ENCODE results near the gene CALML6.

Gene CALML6

DNA sequence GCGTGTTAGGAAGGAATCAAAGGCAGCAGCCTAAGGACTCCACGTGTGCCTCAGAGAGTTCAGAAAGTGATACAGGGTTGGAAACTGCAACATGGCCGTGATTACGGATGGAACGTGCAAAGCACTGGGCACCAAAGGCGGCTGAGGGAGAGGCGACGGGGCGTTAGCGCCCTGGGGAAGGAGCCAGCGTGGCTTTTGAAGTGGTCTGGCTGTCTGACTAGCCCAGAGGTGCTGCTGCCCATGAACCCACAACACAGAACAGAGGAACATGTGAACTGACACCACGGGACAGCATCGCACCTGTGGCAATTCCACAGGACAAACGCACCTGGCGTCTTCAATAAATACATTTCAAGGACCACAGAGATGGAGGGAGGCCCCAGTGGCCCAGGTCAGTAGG is 22.0 kb downstream of the CALML6 start:
- Histone ChIP-seq H3K27me3 (peaks cover 15% of the 10 kb centered on the region), H3K4me1 (ENCODE audit: control insufficient read depth in 1 of 2, insufficient read depth in 1 of 2, low read depth in 1 of 2, low read length in 1 of 2) (no peaks in the 10 kb centered on the region), H3K36me3 (no peaks in the 10 kb centered on the region), H3K27ac (no peak overlapping the region), H3K4me3 (ENCODE audit: low read depth in 1 of 2, low read length in 1 of 2) (no peak overlapping the region), H3K9me3 (no peaks in the 10 kb centered on the region)
- TF ChIP-seq, protein P1, sequence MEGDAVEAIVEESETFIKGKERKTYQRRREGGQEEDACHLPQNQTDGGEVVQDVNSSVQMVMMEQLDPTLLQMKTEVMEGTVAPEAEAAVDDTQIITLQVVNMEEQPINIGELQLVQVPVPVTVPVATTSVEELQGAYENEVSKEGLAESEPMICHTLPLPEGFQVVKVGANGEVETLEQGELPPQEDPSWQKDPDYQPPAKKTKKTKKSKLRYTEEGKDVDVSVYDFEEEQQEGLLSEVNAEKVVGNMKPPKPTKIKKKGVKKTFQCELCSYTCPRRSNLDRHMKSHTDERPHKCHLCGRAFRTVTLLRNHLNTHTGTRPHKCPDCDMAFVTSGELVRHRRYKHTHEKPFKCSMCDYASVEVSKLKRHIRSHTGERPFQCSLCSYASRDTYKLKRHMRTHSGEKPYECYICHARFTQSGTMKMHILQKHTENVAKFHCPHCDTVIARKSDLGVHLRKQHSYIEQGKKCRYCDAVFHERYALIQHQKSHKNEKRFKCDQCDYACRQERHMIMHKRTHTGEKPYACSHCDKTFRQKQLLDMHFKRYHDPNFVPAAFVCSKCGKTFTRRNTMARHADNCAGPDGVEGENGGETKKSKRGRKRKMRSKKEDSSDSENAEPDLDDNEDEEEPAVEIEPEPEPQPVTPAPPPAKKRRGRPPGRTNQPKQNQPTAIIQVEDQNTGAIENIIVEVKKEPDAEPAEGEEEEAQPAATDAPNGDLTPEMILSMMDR (IDR thresholded peaks at IDR 0.05) = no peak

DNA sequence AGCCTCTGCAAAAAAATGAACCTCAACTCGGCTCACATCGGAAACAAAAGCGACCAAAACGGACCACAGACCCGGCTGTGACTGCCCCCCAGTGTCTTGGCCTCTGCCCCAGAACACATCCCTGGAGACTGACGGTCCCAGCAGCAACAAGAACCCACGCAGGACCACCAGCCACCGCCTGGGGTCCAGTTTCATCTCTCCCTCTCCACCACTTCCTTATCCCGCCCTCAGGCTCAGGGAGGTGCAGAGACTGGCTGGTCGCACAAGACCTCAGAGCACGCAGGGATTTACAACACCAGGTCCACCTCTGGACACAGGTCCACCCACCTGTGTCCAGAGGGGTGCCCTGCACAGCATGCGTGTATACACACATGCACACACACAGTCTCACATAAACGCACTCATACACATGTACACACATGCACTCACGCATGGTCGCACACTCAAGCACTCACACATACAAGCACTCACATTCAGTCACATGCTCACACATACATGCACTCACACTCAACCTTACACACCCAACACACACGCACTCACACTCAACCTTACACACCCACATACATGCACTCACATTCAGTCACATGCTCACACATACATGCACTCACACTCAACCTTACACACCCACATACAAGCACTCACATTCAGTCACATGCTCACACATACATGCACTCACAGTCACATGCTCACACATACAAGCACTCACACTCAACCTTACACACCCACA is 22.7 kb downstream of the CALML6 start:
- TF ChIP-seq, protein P1 (IDR thresholded peaks at IDR 0.05) = no peak
- Histone ChIP-seq H3K4me1 (ENCODE audit: control insufficient read depth in 1 of 2, insufficient read depth in 1 of 2, low read depth in 1 of 2, low read length in 1 of 2) (no peaks in the 10 kb centered on the region), H3K27ac (no peak overlapping the region), H3K36me3 (no peaks in the 10 kb centered on the region), H3K9me3 (no peaks in the 10 kb centered on the region), H3K27me3 (peaks cover 15% of the 10 kb centered on the region), H3K4me3 (ENCODE audit: low read depth in 1 of 2, low read length in 1 of 2) (no peak overlapping the region)

DNA sequence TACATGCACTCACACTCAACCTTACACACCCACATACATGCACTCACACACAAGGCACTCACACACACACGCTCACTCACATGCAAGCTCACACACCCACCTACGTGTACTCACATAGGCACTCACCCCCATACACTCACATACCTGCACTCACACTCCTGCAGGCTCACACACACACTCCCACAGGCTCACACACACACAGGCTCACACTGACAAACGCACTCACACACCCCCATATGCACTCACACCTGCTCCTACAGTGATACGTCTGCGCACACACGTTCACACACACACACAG is 23.2 kb downstream of the CALML6 start:
- TF ChIP-seq, protein P1 (IDR thresholded peaks at IDR 0.05) = no peak
- H3K9me3 ChIP-seq = no peaks in the 10 kb centered on the region

DNA sequence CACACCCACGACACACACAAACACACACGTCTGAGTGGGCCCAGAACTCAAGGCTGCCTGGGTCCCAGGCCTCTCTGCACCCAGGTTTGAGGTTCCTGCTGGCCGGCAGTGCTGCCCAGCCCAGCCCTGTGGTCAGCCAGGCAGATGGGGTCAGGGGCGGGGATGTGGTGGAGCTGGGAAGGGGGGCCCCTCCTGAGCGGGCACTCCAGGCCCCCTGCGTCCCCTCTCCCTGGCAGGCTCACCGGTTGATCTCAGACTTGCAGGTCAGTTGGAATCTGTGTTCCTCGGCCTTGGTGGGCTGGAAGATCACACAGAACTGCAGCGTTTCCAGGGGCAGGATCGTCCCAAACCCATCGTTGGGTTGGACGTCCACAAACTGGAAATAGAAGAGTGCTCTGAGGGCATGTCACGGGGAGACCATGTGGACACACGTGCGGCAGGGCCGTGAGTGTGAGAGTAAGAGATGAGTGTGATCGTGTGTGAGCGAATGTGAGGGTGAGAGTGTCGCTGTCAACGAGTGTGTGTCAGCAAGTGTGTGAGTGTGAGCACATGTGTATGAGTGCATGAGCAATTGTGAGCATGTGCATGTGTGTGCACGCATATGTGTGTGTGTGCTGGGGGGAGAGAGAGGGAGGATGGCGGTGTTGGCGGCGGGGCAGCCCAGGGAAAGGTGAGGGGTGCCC is 23.7 kb downstream of the CALML6 start:
- Histone ChIP-seq H3K4me3 (ENCODE audit: low read depth in 1 of 2, low read length in 1 of 2) (no peak overlapping the region), H3K36me3 (no peaks in the 10 kb centered on the region), H3K27ac (no peak overlapping the region), H3K27me3 (peaks cover 16% of the 10 kb centered on the region), H3K4me1 (ENCODE audit: control insufficient read depth in 1 of 2, insufficient read depth in 1 of 2, low read depth in 1 of 2, low read length in 1 of 2) (peaks cover 0 to under 1% of the 10 kb centered on the region in 2 experiments), H3K9me3 (no peaks in the 10 kb centered on the region)
- TF ChIP-seq, protein P1 (IDR thresholded peaks at IDR 0.05) = no peak

More for the DNA sequence above, 23.2 kb downstream of the CALML6 start:
- Histone ChIP-seq H3K4me1 (ENCODE audit: control insufficient read depth in 1 of 2, insufficient read depth in 1 of 2, low read depth in 1 of 2, low read length in 1 of 2) (no peaks in the 10 kb centered on the region), H3K4me3 (ENCODE audit: low read depth in 1 of 2, low read length in 1 of 2) (no peak overlapping the region), H3K27me3 (peaks cover 15% of the 10 kb centered on the region), H3K36me3 (no peaks in the 10 kb centered on the region), H3K27ac (no peak overlapping the region)

DNA sequence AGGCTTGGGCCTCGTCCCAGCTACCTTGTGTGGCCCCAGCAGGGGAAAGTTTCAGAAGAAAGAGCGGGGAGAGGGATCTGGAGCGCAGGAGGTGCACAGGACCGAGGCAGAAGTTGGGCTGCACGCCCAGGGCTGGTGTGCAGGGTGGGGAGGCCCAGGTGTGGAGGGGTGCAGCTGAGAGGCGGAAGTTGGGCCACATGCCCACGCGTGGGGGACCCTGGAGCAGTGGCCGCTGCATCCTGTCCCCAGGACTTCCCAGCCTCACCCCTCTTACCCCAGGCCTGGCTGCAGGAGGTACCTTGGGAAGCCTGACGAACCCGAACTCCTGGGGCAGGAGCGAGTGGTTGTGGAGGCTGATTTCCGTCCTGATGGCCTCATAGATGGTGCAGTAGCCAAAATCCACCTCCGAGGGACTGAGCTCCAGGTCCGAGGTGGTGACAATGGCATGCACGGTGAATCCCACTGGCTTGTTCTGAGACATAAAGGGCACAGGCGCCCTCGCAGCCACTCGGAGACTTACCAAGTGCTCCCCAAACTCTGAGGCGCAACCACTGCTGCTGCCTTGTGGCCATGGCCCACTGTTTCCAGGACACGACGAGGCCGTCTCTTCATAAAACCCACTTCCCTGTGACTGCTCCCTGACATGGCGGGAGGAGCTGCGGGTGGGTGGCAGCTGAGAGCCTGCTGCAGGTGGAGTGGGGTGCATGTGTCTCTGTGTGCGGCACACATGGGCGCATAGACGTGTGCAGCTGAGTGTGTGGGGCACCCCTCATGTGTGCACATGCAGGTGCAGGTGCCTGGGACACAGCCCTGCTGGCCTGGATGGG is 24.4 kb downstream of the CALML6 start:
- TF ChIP-seq, protein P1 (IDR thresholded peaks at IDR 0.05) = no peak
- no peaks in the 10 kb centered on the region for H3K9me3 ChIP-seq
- peaks cover 0 to 5% of the 10 kb centered on the region in 2 experiments for H3K4me1 ChIP-seq (ENCODE audit: control insufficient read depth in 1 of 2, insufficient read depth in 1 of 2, low read depth in 1 of 2, low read length in 1 of 2)
- H3K4me3 ChIP-seq (ENCODE audit: low read depth in 1 of 2, low read length in 1 of 2) = no peak overlapping the region
- no peak overlapping the region for H3K27ac ChIP-seq
- peaks cover 23% of the 10 kb centered on the region for H3K27me3 ChIP-seq
- H3K36me3 ChIP-seq = no peaks in the 10 kb centered on the region
